ENCODE results near the gene MIGA2. TPM values are rescaled to one million over a fixed set of nuclear protein-coding genes. Genes with fewer than 3 reads are reported as not detected.

MIGA2 gene
- total and polyA plus RNA-seq, 9 of the 15 experiments (the other 6 are each of a cell fraction or from before 2014, with no cell fraction given): 0.15 to 54.1 (median 18.0) TPM

DNA sequence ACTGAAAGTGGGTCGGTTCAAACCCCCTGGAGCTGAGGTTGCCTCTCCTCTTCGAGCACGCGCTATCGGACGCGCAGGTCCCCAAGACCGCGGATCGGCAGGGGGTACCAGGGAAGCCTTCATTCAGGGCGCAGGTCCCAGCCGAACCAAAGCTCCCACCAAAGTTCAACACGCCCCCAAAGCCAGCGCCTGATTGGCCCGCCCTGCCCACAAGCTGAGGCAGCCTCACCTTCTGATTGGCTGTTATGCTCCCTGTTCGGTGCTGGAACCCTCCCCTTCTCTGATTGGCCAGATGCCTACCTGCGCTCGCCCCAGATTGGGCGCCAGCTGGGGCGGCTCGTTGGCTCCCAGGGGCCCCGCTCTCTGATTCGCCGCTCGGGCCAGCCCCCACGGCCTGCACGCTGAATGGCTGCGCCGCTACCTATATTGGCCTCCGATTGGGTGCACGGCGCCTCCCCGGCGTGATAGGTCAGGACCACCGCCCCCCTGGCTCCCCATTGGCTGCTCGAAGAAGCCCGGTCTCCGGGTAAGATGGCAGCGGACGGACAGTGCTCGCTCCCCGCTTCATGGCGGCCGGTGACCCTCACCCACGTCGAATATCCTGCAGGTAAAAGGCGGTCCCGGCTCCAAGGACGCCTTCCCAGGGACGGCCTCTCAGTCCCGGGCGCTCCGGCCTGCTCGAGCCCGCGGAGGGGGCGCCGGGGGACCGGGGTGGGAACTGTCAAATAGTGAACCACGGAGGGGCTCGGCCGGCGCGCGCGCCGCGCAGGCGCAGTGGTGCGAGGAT lies 44.4 kb downstream of the MIGA2 start, which contains the start of gene DOLPP1 (continued):
- TF ChIP-seq, protein P1, sequence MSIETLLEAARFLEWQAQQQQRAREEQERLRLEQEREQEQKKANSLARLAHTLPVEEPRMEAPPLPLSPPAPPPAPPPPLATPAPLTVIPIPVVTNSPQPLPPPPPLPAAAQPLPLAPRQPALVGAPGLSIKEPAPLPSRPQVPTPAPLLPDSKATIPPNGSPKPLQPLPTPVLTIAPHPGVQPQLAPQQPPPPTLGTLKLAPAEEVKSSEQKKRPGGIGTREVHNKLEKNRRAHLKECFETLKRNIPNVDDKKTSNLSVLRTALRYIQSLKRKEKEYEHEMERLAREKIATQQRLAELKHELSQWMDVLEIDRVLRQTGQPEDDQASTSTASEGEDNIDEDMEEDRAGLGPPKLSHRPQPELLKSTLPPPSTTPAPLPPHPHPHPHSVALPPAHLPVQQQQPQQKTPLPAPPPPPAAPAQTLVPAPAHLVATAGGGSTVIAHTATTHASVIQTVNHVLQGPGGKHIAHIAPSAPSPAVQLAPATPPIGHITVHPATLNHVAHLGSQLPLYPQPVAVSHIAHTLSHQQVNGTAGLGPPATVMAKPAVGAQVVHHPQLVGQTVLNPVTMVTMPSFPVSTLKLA (conservative IDR thresholded peaks at IDR 0.05): peak; percentile 80 to 93
- peak; percentile 98 for TF ChIP-seq ZNF584 (CRISPR knock-in tag; IDR thresholded peaks at IDR 0.05; ENCODE audit: low read depth)
- TF ChIP-seq, protein P2, sequence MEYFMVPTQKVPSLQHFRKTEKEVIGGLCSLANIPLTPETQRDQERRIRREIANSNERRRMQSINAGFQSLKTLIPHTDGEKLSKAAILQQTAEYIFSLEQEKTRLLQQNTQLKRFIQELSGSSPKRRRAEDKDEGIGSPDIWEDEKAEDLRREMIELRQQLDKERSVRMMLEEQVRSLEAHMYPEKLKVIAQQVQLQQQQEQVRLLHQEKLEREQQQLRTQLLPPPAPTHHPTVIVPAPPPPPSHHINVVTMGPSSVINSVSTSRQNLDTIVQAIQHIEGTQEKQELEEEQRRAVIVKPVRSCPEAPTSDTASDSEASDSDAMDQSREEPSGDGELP (CRISPR knock-in tag; IDR thresholded peaks at IDR 0.05; ENCODE audit: borderline replicate concordance): peak; percentile 93
- TF ChIP-seq PTRF (tag; IDR thresholded peaks at IDR 0.05): peak; percentile 48; the same call in 1 of the 2 replicates
- TF ChIP-seq NFIC (IDR thresholded peaks at IDR 0.05): peak; percentile 12; the same call in 1 of the 2 replicates
- TF ChIP-seq SP2 (IDR thresholded peaks at IDR 0.05; ENCODE audit: extremely low read depth, low read depth, low read length, poor library complexity, severe bottlenecking): peak; percentile 75
- TF ChIP-seq POLR2A (conservative IDR thresholded peaks at IDR 0.05): peak; percentile 97
- TF ChIP-seq, protein P3, sequence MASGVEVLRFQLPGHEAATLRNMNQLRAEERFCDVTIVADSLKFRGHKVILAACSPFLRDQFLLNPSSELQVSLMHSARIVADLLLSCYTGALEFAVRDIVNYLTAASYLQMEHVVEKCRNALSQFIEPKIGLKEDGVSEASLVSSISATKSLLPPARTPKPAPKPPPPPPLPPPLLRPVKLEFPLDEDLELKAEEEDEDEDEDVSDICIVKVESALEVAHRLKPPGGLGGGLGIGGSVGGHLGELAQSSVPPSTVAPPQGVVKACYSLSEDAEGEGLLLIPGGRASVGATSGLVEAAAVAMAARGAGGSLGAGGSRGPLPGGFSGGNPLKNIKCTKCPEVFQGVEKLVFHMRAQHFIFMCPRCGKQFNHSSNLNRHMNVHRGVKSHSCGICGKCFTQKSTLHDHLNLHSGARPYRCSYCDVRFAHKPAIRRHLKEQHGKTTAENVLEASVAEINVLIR (CRISPR knock-in tag; IDR thresholded peaks at IDR 0.05): peak; percentile 63
- peak; percentile 90 for TF ChIP-seq PHF20 (IDR thresholded peaks at IDR 0.05; ENCODE audit: partially characterized antibody)
- peak; percentile 92 for TF ChIP-seq LEF1 (IDR thresholded peaks at IDR 0.05)
